ENCODE data around the gene PRPSAP2. TPM values are rescaled to one million over a fixed set of nuclear protein-coding genes. Genes with fewer than 3 reads are reported as not detected.

PRPSAP2 gene
- total and polyA plus RNA-seq, 2 of the 8 experiments (the other 6 are each of a cell fraction or from before 2014, with no cell fraction given) = 28.7 to 50.5 TPM

- TF ChIP-seq, protein P1, sequence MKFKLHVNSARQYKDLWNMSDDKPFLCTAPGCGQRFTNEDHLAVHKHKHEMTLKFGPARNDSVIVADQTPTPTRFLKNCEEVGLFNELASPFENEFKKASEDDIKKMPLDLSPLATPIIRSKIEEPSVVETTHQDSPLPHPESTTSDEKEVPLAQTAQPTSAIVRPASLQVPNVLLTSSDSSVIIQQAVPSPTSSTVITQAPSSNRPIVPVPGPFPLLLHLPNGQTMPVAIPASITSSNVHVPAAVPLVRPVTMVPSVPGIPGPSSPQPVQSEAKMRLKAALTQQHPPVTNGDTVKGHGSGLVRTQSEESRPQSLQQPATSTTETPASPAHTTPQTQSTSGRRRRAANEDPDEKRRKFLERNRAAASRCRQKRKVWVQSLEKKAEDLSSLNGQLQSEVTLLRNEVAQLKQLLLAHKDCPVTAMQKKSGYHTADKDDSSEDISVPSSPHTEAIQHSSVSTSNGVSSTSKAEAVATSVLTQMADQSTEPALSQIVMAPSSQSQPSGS (IDR thresholded peaks at IDR 0.05; ENCODE audit: low read length) = no peak
- TF ChIP-seq RFX5 (IDR thresholded peaks at IDR 0.05; ENCODE audit: borderline replicate concordance, low read depth, low read length) (no peak), HDAC2 (IDR thresholded peaks at IDR 0.05; ENCODE audit: borderline replicate concordance in 1 of 2, low read depth in 2 of 2, low read length in 2 of 2) (peak in 1 of 2 experiments; percentile 67; a peak in 1 of 4 replicates), YY1 (IDR thresholded peaks at IDR 0.05; ENCODE audit: low read depth, low read length) (peak; percentile 82; the same call in 1 of the 2 replicates), HDAC6 (IDR thresholded peaks at IDR 0.05; ENCODE audit: low read depth, low read length) (no peak), TAF1 (IDR thresholded peaks at IDR 0.05; ENCODE audit: low read depth, low read length) (peak; percentile 82; the same call in 1 of the 2 replicates)
- TF ChIP-seq, protein P2, sequence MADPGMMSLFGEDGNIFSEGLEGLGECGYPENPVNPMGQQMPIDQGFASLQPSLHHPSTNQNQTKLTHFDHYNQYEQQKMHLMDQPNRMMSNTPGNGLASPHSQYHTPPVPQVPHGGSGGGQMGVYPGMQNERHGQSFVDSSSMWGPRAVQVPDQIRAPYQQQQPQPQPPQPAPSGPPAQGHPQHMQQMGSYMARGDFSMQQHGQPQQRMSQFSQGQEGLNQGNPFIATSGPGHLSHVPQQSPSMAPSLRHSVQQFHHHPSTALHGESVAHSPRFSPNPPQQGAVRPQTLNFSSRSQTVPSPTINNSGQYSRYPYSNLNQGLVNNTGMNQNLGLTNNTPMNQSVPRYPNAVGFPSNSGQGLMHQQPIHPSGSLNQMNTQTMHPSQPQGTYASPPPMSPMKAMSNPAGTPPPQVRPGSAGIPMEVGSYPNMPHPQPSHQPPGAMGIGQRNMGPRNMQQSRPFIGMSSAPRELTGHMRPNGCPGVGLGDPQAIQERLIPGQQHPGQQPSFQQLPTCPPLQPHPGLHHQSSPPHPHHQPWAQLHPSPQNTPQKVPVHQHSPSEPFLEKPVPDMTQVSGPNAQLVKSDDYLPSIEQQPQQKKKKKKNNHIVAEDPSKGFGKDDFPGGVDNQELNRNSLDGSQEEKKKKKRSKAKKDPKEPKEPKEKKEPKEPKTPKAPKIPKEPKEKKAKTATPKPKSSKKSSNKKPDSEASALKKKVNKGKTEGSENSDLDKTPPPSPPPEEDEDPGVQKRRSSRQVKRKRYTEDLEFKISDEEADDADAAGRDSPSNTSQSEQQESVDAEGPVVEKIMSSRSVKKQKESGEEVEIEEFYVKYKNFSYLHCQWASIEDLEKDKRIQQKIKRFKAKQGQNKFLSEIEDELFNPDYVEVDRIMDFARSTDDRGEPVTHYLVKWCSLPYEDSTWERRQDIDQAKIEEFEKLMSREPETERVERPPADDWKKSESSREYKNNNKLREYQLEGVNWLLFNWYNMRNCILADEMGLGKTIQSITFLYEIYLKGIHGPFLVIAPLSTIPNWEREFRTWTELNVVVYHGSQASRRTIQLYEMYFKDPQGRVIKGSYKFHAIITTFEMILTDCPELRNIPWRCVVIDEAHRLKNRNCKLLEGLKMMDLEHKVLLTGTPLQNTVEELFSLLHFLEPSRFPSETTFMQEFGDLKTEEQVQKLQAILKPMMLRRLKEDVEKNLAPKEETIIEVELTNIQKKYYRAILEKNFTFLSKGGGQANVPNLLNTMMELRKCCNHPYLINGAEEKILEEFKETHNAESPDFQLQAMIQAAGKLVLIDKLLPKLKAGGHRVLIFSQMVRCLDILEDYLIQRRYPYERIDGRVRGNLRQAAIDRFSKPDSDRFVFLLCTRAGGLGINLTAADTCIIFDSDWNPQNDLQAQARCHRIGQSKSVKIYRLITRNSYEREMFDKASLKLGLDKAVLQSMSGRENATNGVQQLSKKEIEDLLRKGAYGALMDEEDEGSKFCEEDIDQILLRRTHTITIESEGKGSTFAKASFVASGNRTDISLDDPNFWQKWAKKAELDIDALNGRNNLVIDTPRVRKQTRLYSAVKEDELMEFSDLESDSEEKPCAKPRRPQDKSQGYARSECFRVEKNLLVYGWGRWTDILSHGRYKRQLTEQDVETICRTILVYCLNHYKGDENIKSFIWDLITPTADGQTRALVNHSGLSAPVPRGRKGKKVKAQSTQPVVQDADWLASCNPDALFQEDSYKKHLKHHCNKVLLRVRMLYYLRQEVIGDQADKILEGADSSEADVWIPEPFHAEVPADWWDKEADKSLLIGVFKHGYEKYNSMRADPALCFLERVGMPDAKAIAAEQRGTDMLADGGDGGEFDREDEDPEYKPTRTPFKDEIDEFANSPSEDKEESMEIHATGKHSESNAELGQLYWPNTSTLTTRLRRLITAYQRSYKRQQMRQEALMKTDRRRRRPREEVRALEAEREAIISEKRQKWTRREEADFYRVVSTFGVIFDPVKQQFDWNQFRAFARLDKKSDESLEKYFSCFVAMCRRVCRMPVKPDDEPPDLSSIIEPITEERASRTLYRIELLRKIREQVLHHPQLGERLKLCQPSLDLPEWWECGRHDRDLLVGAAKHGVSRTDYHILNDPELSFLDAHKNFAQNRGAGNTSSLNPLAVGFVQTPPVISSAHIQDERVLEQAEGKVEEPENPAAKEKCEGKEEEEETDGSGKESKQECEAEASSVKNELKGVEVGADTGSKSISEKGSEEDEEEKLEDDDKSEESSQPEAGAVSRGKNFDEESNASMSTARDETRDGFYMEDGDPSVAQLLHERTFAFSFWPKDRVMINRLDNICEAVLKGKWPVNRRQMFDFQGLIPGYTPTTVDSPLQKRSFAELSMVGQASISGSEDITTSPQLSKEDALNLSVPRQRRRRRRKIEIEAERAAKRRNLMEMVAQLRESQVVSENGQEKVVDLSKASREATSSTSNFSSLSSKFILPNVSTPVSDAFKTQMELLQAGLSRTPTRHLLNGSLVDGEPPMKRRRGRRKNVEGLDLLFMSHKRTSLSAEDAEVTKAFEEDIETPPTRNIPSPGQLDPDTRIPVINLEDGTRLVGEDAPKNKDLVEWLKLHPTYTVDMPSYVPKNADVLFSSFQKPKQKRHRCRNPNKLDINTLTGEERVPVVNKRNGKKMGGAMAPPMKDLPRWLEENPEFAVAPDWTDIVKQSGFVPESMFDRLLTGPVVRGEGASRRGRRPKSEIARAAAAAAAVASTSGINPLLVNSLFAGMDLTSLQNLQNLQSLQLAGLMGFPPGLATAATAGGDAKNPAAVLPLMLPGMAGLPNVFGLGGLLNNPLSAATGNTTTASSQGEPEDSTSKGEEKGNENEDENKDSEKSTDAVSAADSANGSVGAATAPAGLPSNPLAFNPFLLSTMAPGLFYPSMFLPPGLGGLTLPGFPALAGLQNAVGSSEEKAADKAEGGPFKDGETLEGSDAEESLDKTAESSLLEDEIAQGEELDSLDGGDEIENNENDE (IDR thresholded peaks at IDR 0.05; ENCODE audit: insufficient replicate concordance, low read length) = no peak
Measured at GRCh38 chr17:18857864-18858566, at the start of gene PRPSAP2 (continued).

Measured in H1 (cell line).